Left cardiac atrium (tissue), 4 donors: ENCODE measurements around the gene BMP2K. TPM values are rescaled to one million over a fixed set of nuclear protein-coding genes. Genes with fewer than 3 reads are reported as not detected.
"Not testable (repeated sequence)": the region's sequence is repeated elsewhere in the genome, so short reads cannot be mapped to it uniquely, and the experiment has no call there.

Source experiments
- ATAC-seq, 2 donors: fragments of 200-7000 bp; cut with Tn5 transposase; one replicate each; pipeline ENCODE4 v1.9.1; 2020; ENCODE audit warnings: mild to moderate bottlenecking in 2 of 2, moderate library complexity in 2 of 2
- DNase-seq: peaks from one replicate; pipeline ENCODE4 v3.0.0-alpha.2; 2020
- intact Hi-C, 2 donors: fragments of 100-400 bp; cut with DNase I; formaldehyde crosslinking; loops; one replicate each; pipeline versions ENCODE4 v1.14.1 to v1.15.1; 2022 to 2023
- total RNA-seq, 2 donors: library from RNA; stranded (reverse); fragmentation: NEBNext Ultra II Directional; extraction: Animal tissue kit (Norgen Biotek cat#: 25700); gene quantifications; one replicate each; pipeline ENCODE4 v1.2.1, GENCODE V29; 2021
- donor health status: DM: no; HTN: yes; CAD: no.
- donor health status: DM: no; HTN: yes; CAD: no; lungs with severe emphysema.
- donor health status: DM: yes; HTN: yes; CAD: no.
- donor health status: Dilated cardiomyopathy.

The BMP2K gene
- total RNA-seq, 2 donors from 2014 or later: 41.3 to 46.3 TPM

DNA sequence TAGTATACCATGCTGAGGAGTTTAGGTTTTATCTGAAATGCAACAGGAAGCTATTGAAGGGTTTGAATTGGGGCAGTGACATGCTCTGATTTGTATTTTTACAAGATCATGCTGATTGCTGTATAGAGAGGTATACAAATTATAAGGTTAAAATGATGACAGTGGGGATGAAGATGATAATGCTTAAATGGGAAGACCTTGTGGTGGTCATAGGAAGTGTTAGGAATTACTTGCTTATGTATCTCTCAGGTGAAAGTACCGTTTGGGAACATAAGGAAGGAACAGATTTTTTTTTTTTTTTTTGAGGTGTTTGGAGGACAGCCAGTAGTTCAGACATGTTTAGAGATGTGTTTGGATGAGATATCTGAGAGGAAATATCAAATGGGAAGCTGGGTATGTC lies 5.0 kb downstream of the BMP2K start:
- intact Hi-C loops: loop anchor here in 1 of 2 donors (5.0 kb wide), 1 partner anchor 81 kb away; no protein-coding TSS in a partner anchor
- no peak for ATAC-seq
- DNase-seq: no peak

DNA sequence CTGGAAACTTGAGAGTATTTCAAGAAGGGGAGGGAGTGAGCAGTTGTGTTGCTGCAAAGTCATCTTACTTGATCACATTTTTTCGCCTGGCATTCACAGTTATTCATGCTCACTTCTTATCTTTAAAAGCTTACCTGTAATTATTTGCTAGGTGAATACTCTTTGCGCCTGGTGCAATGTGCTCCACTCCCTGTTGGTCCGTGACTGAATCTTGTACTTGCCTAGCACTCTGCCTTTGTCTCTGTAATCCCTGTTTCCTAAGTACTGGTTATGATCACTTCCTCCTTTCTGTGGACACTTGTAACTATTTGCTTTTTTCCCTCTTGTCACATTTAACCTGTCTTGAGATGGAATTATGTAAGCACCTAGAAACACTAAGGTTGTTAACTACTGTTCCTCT lies 5.8 kb downstream of the BMP2K start:
- no peak for ATAC-seq
- intact Hi-C loops: loop anchor here in 1 of 2 donors (5.0 kb wide), 1 partner anchor 80 kb away; no protein-coding TSS in a partner anchor
- no peak for DNase-seq

DNA sequence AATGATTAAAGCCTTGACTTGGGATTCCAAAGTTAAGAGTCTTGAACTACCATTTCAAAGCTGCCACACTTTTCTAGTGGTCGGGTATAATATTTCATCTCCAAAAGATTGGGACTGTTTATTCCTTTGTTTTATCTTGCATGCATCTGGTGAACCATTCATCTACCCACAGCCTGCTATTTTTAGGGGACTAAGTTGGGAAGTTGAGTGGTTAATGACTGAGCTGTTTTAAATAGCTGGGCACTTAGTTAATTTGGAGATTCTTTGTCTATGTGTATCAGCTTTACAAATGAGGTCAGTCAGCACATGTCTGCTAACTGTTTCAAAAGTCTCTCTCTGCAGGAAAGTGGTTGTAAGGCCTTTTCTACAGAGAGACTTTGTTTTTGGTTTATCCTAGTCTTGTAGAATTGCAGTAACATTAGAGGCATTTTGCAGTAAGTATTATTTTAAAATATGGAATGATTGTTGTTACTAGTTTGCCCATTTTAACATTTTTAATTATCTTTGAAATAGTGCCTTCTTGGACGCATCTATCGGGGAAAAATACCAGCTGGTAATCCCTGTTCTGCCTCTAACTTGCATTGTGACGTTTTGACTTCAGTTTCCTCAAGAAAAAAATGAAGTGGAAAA lies 8.2 kb downstream of the BMP2K start:
- DNase-seq: no peak
- ATAC-seq: peak; percentile 59 to 70
- intact Hi-C loops: loop anchor here in 1 of 2 donors (5.0 kb wide), 1 partner anchor 78 kb away; no protein-coding TSS in a partner anchor

DNA sequence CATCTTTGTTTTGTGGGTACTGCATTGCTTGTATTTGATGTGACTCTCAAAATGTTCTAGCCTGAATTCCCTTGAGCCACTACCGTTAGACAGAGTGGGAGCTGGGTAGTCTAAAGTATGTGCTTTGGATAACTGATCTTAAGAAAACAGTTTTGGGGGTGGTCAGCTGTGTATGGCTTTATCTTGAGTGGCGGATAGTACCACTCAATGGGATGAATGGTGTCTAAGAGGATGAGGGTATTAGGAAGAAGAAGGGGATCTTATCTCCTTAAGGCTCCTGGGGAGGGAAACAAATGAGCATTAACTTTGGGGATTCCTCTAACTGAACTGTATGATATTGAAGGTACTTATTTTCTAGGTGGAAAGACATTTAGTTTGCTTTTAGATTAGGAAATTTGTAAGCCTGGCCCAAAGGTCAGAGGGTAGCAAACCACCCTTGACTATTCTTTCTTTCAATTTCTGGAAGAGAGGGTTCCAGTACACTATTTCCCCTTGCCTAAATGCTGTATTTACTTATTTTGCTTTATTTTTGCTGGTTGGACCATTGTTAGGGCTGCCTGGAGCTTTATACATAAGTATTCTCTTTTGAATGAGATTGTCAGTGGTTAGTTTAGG lies 11.3 kb downstream of the BMP2K start:
- ATAC-seq (no peak), DNase-seq (no peak)
- intact Hi-C loops: no loop called here

- ATAC-seq (no peak), DNase-seq (no peak)
- intact Hi-C loops: no loop called here
Observed at GRCh38 chr4:78788007-78788889, 12.1 kb downstream of the BMP2K start.

GRCh38 chr4:78795594-78796416 lies 19.7 kb downstream of the BMP2K start:
- intact Hi-C loops, DNase-seq, ATAC-seq: not testable (repeated sequence)

DNA sequence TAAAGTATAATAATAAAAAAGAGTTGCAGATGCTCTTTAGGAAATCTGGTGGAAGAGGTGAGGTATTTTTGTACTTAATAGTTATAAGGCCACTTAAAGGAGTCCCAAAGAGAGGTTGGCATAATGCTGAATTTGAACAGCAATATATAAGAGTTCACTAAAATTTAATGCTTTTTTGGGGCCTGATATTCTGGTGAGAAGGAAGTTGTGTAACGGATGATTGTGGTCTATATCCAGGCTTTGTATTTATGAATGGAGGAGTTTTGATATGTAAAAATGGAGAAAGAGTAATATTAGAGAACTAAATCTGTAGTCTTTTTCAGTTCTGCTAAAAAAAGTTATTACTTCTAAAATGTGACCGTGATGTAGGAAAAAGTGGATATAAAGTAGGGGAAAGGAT lies 20.4 kb downstream of the BMP2K start:
- intact Hi-C loops: no loop called here
- DNase-seq (no peak), ATAC-seq (no peak)

GRCh38 chr4:78797777-78798284 lies 21.7 kb downstream of the BMP2K start:
- no peak for DNase-seq
- intact Hi-C loops: no loop called here
- ATAC-seq: no peak

GRCh38 chr4:78799551-78800495 lies 23.7 kb downstream of the BMP2K start:
- no peak for ATAC-seq
- no peak for DNase-seq
- intact Hi-C loops: no loop called here

DNA sequence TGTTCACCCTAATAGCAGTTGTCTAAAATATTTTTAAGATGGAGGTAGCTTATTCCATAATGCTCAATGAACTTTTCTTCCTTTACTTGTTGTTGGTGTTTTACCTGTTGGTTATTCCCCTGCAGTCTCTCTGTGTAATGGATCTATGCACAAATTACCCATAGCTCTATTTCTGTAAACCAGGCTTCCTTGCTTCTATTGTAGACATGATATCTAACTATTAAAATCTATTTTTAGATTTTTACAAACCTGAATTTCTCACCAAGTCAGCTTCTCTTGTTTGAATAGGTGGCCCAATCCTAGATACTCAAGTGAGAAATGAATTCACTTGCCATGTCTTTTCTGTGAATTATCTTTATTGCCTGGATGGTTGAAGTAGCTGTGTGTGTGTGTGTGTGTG lies 24.8 kb downstream of the BMP2K start:
- DNase-seq: no peak
- intact Hi-C loops: no loop called here
- no peak for ATAC-seq

DNA sequence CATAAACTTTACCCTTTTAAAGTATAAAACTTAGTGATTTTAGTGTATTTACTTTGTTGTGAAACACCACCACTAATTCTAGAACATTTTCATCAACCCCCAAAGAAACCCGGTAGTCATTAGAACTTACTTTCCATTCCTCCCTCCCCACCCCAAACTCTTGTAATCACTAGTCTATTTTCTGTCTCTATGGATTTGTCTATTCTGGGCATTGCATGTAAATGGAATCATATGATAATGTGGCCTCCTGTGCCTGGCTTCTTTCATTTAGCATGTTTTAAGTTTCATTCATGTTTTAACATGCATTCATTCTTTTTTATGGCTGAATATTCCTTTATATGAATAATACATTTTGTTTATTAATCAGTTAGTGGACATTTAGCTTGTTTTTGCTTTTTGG lies 27.8 kb downstream of the BMP2K start:
- intact Hi-C loops: no loop called here
- ATAC-seq (no peak), DNase-seq (no peak)

DNA sequence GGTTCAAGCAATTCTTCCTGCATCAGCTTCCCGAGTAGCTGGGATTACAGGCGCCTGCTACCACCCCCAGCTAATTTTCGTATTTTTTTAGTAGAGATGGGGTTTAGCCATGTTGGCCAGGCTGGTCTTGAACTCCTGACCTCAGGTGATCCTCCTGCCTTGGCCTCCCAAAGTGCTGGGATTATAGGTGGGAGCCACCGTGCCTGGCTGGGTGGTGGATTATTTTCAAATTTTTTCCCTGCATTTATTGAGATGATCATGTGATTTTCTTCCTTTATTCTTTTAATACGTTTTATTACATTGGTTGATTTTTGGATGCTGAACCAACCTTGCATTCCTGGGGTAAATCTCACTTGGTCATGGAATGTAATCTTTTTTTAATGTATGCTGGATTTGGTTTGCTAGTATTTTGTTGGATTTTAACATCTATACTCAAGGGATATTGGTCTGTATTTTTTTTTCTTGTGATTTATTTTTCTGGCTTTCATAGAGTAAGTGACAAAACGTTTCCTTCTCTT lies 30.9 kb downstream of the BMP2K start:
- ATAC-seq (no peak), DNase-seq (no peak)
- intact Hi-C loops: no loop called here

GRCh38 chr4:78809295-78809694 lies 33.1 kb downstream of the BMP2K start:
- DNase-seq (no peak), ATAC-seq (no peak)
- intact Hi-C loops: no loop called here

DNA sequence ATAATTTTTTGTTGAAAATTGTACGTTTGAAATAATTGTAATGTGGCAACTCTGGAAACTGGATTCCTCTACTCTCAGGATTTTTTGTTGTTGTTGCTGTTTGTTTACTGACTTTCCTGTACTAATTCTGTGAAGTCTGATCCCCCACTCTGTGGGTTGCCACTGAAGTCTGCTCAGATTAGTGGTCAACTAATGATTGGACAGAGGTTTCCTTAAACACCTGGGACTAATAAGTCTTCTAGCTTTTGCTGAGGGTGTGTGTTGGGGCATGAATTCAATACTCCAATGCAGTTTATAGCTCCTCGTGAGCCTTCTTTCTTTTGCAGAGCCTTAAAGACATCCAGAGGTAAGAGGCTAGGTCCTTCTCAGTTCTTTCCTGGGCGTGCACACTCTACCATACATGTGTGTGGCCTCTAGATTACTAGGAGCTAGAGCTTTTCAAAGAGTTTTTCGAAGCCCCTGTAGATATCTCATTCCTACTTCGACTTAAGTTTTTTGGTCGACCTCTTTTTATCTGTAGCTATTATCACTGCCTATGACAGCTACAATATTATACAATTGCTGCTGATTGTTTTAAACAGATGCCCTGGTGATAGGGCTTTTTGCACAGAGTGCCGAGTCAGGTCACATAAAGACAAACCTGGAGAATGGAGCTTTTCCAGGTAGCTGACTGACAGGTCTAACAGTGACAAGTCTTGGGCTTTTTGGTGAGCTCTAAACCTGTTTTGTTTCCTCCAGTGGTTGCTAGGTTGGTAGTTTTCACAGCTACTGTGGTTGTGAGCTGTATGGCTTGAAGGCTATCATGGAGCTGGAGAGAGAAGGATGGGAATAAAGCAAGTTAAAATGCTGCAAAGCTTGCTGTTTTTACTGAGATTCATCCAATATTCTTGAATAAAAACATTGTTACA lies 34.0 kb downstream of the BMP2K start:
- DNase-seq: no peak
- intact Hi-C loops: no loop called here
- ATAC-seq: no peak

DNA sequence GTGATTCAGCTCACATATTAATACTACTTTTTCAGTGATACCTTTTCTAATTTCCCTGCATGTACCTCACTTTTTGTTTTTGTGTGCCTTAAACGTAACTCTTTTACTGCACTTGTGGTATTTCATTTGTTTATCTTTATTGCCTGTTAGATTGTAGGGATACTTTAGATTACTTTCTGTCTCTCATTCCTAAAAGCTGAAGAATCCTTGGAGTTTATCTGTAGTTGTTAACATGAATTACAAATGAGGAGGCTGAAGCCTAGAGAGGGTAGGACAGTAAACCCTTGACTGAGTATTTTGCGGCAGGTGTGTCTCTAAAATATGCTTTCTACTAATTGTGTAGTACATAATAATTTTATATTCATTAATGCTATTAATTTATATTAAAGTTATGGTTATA lies 34.9 kb downstream of the BMP2K start:
- no peak for DNase-seq
- no peak for ATAC-seq
- intact Hi-C loops: no loop called here

DNA sequence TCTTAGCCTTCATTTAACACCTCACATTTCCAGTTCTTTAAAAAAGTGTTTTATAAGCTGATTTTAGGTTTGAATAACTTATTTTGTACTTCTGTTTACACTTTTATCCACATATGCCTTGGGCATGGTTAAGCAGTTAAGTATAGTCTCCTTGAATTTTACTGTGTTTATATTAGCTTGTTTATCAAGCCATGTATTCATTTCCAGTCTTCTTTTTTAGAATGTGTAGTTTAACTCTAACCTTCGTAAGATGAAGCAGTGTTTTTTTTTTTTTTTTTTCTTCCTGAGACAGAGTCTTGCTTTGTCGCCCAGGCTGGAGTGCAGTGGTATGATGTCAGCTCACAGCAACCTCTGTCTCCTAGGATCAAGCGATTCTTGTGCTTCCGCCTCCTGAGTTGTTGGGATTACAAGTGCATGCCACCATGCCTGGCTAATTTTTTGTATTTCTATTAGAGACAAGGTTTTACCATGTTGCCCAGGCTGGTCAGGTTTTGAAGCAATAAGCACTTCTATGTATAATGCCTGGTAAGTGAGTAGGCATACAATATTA lies 42.5 kb downstream of the BMP2K start:
- ATAC-seq: no peak
- intact Hi-C loops: no loop called here
- DNase-seq: no peak

DNA sequence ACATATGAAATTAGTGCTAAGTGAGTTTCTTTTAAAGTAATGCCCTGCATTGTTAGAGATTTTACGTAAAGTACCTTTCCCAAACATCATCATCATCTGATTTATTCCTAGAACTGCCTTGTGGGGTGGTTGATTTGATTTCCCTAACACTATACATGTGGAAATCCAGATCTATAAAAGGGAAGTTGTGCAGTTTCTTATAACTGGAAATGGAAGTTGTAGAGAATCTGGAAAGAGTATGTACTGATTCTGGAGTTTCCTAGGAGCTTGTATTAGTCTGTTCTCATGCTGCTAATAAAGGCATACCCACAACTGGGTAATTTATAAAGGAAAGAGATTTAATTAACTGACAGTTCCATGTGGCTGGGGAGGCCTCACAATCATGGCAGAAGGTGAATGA lies 47.9 kb downstream of the BMP2K start:
- DNase-seq: no peak
- ATAC-seq: no peak
- intact Hi-C loops: no loop called here
